Ishikawa (cell line): ENCODE data around the gene ARID5B.

Source experiments
- EP300 ChIP-seq: IDR thresholded peaks from 2 replicates; pipeline ENCODE4 v1.6.1; 2012; ENCODE audit warnings: borderline replicate concordance
- MAX ChIP-seq: IDR thresholded peaks from 2 replicates; pipeline ENCODE4 v1.6.1; 2012
- REST ChIP-seq: IDR thresholded peaks from 2 replicates; pipeline ENCODE4 v1.6.1; 2012; ENCODE audit warnings: low read depth, mild to moderate bottlenecking
- USF1 ChIP-seq: IDR thresholded peaks from 2 replicates; pipeline ENCODE4 v1.6.1; 2012

- TF ChIP-seq EP300 (no peak), USF1 (no peak), MAX (no peak), REST (no peak)
Measured at GRCh38 chr10:61894133-61894532, 7.4 kb upstream of the ARID5B start.
